Endothelial cell of umbilical vein (primary cell): ENCODE results near the gene REPS2.

ENCODE experiments used
- EZH2 ChIP-seq: IDR thresholded peaks from 2 replicates; pipeline ENCODE4 v1.6.1; 2012; ENCODE audit warnings: borderline replicate concordance, low read depth, mild to moderate bottlenecking, moderate library complexity, low read length, inconsistent platforms; ENCODE audit not compliant: severe bottlenecking
- JUN ChIP-seq: IDR thresholded peaks from 2 replicates; pipeline ENCODE4 v1.6.1; 2011; ENCODE audit warnings: borderline replicate concordance, low read depth; ENCODE audit not compliant: insufficient read length, insufficient read depth
- POLR2A ChIP-seq: IDR thresholded peaks from 2 replicates; pipeline ENCODE4 v1.6.1; 2012; ENCODE audit warnings: low read depth, mild to moderate bottlenecking, control low read depth, low read length
- POLR2AphosphoS5 ChIP-seq: IDR thresholded peaks from 2 replicates; pipeline ENCODE4 v1.6.1; 2012; ENCODE audit warnings: low read depth, mild to moderate bottlenecking, control low read depth, low read length, moderate library complexity; ENCODE audit not compliant: insufficient read depth
- TF ChIP-seq, protein P1 (sequence below), 2 donors: IDR thresholded peaks; 1 replicate in 1 of 2; 2 replicates in 1 of 2; pipeline ENCODE4 v1.5.1; 2011; ENCODE audit warnings: low read length in 2 of 2, mild to moderate bottlenecking in 2 of 2, moderate library complexity in 2 of 2, control low read depth in 1 of 2, inconsistent platforms in 1 of 2, low read depth in 1 of 2; ENCODE audit not compliant: insufficient read depth in 1 of 2; ENCODE audit errors: extremely low read depth in 1 of 2
- TF ChIP-seq, protein P2 (sequence below): IDR thresholded peaks from 2 replicates; pipeline ENCODE4 v1.6.1; 2011; ENCODE audit not compliant: insufficient read depth, insufficient read length

DNA sequence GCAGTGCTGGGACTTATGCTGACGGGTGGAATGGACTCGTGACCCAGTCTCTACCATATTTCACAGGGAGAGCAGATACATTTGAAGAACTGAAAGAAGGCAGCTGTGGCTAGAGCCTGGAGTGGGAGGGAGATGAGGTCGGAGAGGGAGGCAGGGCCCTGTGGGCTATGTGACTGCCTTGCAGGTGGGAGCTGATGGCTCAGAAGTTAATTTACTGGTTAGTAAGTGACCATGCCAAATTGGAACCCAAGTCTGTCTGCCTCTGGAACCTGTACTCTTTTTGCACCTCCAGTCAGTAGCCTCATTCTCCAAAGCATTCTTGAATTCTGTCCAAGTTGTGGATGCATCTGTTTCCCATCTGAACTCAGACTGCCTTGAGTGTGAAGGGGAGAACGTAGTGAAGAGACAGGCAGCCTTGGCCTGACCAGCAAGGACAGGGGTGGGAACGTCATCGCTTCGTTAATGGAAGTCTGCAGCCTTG is 92.3 kb downstream of the REPS2 start:
- TF ChIP-seq POLR2AphosphoS5 (no peak), POLR2A (no peak), EZH2 (no peak), JUN (no peak)
- TF ChIP-seq, protein P1, sequence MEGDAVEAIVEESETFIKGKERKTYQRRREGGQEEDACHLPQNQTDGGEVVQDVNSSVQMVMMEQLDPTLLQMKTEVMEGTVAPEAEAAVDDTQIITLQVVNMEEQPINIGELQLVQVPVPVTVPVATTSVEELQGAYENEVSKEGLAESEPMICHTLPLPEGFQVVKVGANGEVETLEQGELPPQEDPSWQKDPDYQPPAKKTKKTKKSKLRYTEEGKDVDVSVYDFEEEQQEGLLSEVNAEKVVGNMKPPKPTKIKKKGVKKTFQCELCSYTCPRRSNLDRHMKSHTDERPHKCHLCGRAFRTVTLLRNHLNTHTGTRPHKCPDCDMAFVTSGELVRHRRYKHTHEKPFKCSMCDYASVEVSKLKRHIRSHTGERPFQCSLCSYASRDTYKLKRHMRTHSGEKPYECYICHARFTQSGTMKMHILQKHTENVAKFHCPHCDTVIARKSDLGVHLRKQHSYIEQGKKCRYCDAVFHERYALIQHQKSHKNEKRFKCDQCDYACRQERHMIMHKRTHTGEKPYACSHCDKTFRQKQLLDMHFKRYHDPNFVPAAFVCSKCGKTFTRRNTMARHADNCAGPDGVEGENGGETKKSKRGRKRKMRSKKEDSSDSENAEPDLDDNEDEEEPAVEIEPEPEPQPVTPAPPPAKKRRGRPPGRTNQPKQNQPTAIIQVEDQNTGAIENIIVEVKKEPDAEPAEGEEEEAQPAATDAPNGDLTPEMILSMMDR (IDR thresholded peaks at IDR 0.05; ENCODE audit: extremely low read depth in 1 of 2, insufficient read depth in 1 of 2, low read depth in 1 of 2, low read length in 2 of 2) = no peak
- TF ChIP-seq, protein P2, sequence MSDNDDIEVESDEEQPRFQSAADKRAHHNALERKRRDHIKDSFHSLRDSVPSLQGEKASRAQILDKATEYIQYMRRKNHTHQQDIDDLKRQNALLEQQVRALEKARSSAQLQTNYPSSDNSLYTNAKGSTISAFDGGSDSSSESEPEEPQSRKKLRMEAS = no peak
